ENCODE measurements around the gene SAP30BP.

Gene SAP30BP

GRCh38 chr17:75662511-75662910 lies 4.6 kb upstream of the SAP30BP start:
- H3K4me3 ChIP-seq (ENCODE audit: low read depth in 1 of 2, low read length in 2 of 2) = no peak overlapping the region
- peaks cover 26 to 46% of the 10 kb centered on the region in 2 donors for H3K36me3 ChIP-seq (ENCODE audit: control insufficient read depth in 1 of 2, insufficient read depth in 2 of 2, low read length in 2 of 2)
- H3K27me3 ChIP-seq (ENCODE audit: control insufficient read depth in 1 of 2, insufficient read depth in 2 of 2, low read length in 2 of 2) = no peaks in the 10 kb centered on the region
- H3K4me1 ChIP-seq (ENCODE audit: control insufficient read depth in 1 of 2, insufficient read depth in 2 of 2, low read length in 2 of 2) = peaks cover 10 to 11% of the 10 kb centered on the region in 2 donors
- H3K27ac ChIP-seq (ENCODE audit: low read depth, low read length) = no peak overlapping the region
- no peaks in the 10 kb centered on the region for H3K9me3 ChIP-seq (ENCODE audit: control insufficient read depth in 1 of 2, low read length in 2 of 2)
- H3K9ac ChIP-seq (ENCODE audit: low read depth in 1 of 2, low read length in 2 of 2) = no peak overlapping the region

GRCh38 chr17:75664099-75664549 lies 3.0 kb upstream of the SAP30BP start:
- Histone ChIP-seq H3K9me3 (ENCODE audit: control insufficient read depth in 1 of 2, low read length in 2 of 2) (no peaks in the 10 kb centered on the region), H3K36me3 (ENCODE audit: control insufficient read depth in 1 of 2, insufficient read depth in 2 of 2, low read length in 2 of 2) (peaks cover 26 to 41% of the 10 kb centered on the region in 2 donors), H3K27me3 (ENCODE audit: control insufficient read depth in 1 of 2, insufficient read depth in 2 of 2, low read length in 2 of 2) (no peaks in the 10 kb centered on the region), H3K27ac (ENCODE audit: low read depth, low read length) (no peak overlapping the region), H3K9ac (ENCODE audit: low read depth in 1 of 2, low read length in 2 of 2) (no peak overlapping the region), H3K4me1 (ENCODE audit: control insufficient read depth in 1 of 2, insufficient read depth in 2 of 2, low read length in 2 of 2) (peaks cover 18 to 22% of the 10 kb centered on the region in 2 donors), H3K4me3 (ENCODE audit: low read depth in 1 of 2, low read length in 2 of 2) (no peak overlapping the region)

- Histone ChIP-seq H3K36me3 (ENCODE audit: control insufficient read depth in 1 of 2, insufficient read depth in 2 of 2, low read length in 2 of 2) (peaks cover 17 to 37% of the 10 kb centered on the region in 2 donors), H3K4me3 (ENCODE audit: low read depth in 1 of 2, low read length in 2 of 2) (peak overlapping the region; percentile 80 to 94), H3K27ac (ENCODE audit: low read depth, low read length) (no peak overlapping the region), H3K9me3 (ENCODE audit: control insufficient read depth in 1 of 2, low read length in 2 of 2) (no peaks in the 10 kb centered on the region), H3K9ac (ENCODE audit: low read depth in 1 of 2, low read length in 2 of 2) (peak overlapping the region in 1 of 2 donors; percentile 97), H3K27me3 (ENCODE audit: control insufficient read depth in 1 of 2, insufficient read depth in 2 of 2, low read length in 2 of 2) (no peaks in the 10 kb centered on the region), H3K4me1 (ENCODE audit: control insufficient read depth in 1 of 2, insufficient read depth in 2 of 2, low read length in 2 of 2) (peaks cover 18 to 22% of the 10 kb centered on the region in 2 donors)
Measured at GRCh38 chr17:75665981-75666380, 1.2 kb upstream of the SAP30BP start.

- no peaks in the 10 kb centered on the region for H3K9me3 ChIP-seq (ENCODE audit: control insufficient read depth in 1 of 2, low read length in 2 of 2)
- no peaks in the 10 kb centered on the region for H3K27me3 ChIP-seq (ENCODE audit: control insufficient read depth in 1 of 2, insufficient read depth in 2 of 2, low read length in 2 of 2)
- peaks cover 18 to 22% of the 10 kb centered on the region in 2 donors for H3K4me1 ChIP-seq (ENCODE audit: control insufficient read depth in 1 of 2, insufficient read depth in 2 of 2, low read length in 2 of 2)
Measured at GRCh38 chr17:75667825-75668224, 687 bp downstream of the SAP30BP start.

GRCh38 chr17:75668489-75668888 lies 1.4 kb downstream of the SAP30BP start:
- H3K4me1 ChIP-seq (ENCODE audit: control insufficient read depth in 1 of 2, insufficient read depth in 2 of 2, low read length in 2 of 2) = peaks cover 18 to 22% of the 10 kb centered on the region in 2 donors
- peaks cover 22 to 35% of the 10 kb centered on the region in 2 donors for H3K36me3 ChIP-seq (ENCODE audit: control insufficient read depth in 1 of 2, insufficient read depth in 2 of 2, low read length in 2 of 2)
- H3K27me3 ChIP-seq (ENCODE audit: control insufficient read depth in 1 of 2, insufficient read depth in 2 of 2, low read length in 2 of 2) = no peaks in the 10 kb centered on the region
- H3K9ac ChIP-seq (ENCODE audit: low read depth in 1 of 2, low read length in 2 of 2) = peak overlapping the region in 1 of 2 donors; percentile 94
- peak overlapping the region; percentile 80 to 94 for H3K4me3 ChIP-seq (ENCODE audit: low read depth in 1 of 2, low read length in 2 of 2)
- no peaks in the 10 kb centered on the region for H3K9me3 ChIP-seq (ENCODE audit: control insufficient read depth in 1 of 2, low read length in 2 of 2)
- H3K27ac ChIP-seq (ENCODE audit: low read depth, low read length) = no peak overlapping the region

More at GRCh38 chr17:75667825-75668224, 687 bp downstream of the SAP30BP start:
- no peak overlapping the region for H3K27ac ChIP-seq (ENCODE audit: low read depth, low read length)
- peak overlapping the region; percentile 65 to 94 for H3K9ac ChIP-seq (ENCODE audit: low read depth in 1 of 2, low read length in 2 of 2)
- H3K4me3 ChIP-seq (ENCODE audit: low read depth in 1 of 2, low read length in 2 of 2) = peak overlapping the region; percentile 80 to 94
- peaks cover 19 to 35% of the 10 kb centered on the region in 2 donors for H3K36me3 ChIP-seq (ENCODE audit: control insufficient read depth in 1 of 2, insufficient read depth in 2 of 2, low read length in 2 of 2)

- H3K4me1 ChIP-seq (ENCODE audit: control insufficient read depth in 1 of 2, insufficient read depth in 2 of 2, low read length in 2 of 2) = peaks cover 14 to 19% of the 10 kb centered on the region in 2 donors
- no peak overlapping the region for H3K9ac ChIP-seq (ENCODE audit: low read depth in 1 of 2, low read length in 2 of 2)
- H3K9me3 ChIP-seq (ENCODE audit: control insufficient read depth in 1 of 2, low read length in 2 of 2) = no peaks in the 10 kb centered on the region
- no peak overlapping the region for H3K4me3 ChIP-seq (ENCODE audit: low read depth in 1 of 2, low read length in 2 of 2)
- no peak overlapping the region for H3K27ac ChIP-seq (ENCODE audit: low read depth, low read length)
- no peaks in the 10 kb centered on the region for H3K27me3 ChIP-seq (ENCODE audit: control insufficient read depth in 1 of 2, insufficient read depth in 2 of 2, low read length in 2 of 2)
- peaks cover 26 to 40% of the 10 kb centered on the region in 2 donors for H3K36me3 ChIP-seq (ENCODE audit: control insufficient read depth in 1 of 2, insufficient read depth in 2 of 2, low read length in 2 of 2)
Measured at GRCh38 chr17:75670868-75671267, 3.7 kb downstream of the SAP30BP start.

GRCh38 chr17:75672011-75672410 lies 4.9 kb downstream of the SAP30BP start:
- H3K36me3 ChIP-seq (ENCODE audit: control insufficient read depth in 1 of 2, insufficient read depth in 2 of 2, low read length in 2 of 2) = peaks cover 26 to 45% of the 10 kb centered on the region in 2 donors
- H3K4me1 ChIP-seq (ENCODE audit: control insufficient read depth in 1 of 2, insufficient read depth in 2 of 2, low read length in 2 of 2) = peaks cover 8 to 11% of the 10 kb centered on the region in 2 donors
- no peaks in the 10 kb centered on the region for H3K27me3 ChIP-seq (ENCODE audit: control insufficient read depth in 1 of 2, insufficient read depth in 2 of 2, low read length in 2 of 2)

GRCh38 chr17:75673487-75673886 lies 6.3 kb downstream of the SAP30BP start:
- Histone ChIP-seq H3K9me3 (ENCODE audit: control insufficient read depth in 1 of 2, low read length in 2 of 2) (no peaks in the 10 kb centered on the region), H3K27ac (ENCODE audit: low read depth, low read length) (no peak overlapping the region), H3K4me1 (ENCODE audit: control insufficient read depth in 1 of 2, insufficient read depth in 2 of 2, low read length in 2 of 2) (peaks cover under 1 to 1% of the 10 kb centered on the region in 2 donors), H3K27me3 (ENCODE audit: control insufficient read depth in 1 of 2, insufficient read depth in 2 of 2, low read length in 2 of 2) (no peaks in the 10 kb centered on the region), H3K4me3 (ENCODE audit: low read depth in 1 of 2, low read length in 2 of 2) (no peak overlapping the region), H3K9ac (ENCODE audit: low read depth in 1 of 2, low read length in 2 of 2) (no peak overlapping the region), H3K36me3 (ENCODE audit: control insufficient read depth in 1 of 2, insufficient read depth in 2 of 2, low read length in 2 of 2) (peaks cover 32 to 52% of the 10 kb centered on the region in 2 donors)

More at GRCh38 chr17:75672011-75672410, 4.9 kb downstream of the SAP30BP start:
- H3K27ac ChIP-seq (ENCODE audit: low read depth, low read length) = no peak overlapping the region
- no peak overlapping the region for H3K9ac ChIP-seq (ENCODE audit: low read depth in 1 of 2, low read length in 2 of 2)
- H3K9me3 ChIP-seq (ENCODE audit: control insufficient read depth in 1 of 2, low read length in 2 of 2) = no peaks in the 10 kb centered on the region
- no peak overlapping the region for H3K4me3 ChIP-seq (ENCODE audit: low read depth in 1 of 2, low read length in 2 of 2)

GRCh38 chr17:75676461-75676860 lies 9.3 kb downstream of the SAP30BP start:
- peaks cover 25 to 41% of the 10 kb centered on the region in 2 donors for H3K36me3 ChIP-seq (ENCODE audit: control insufficient read depth in 1 of 2, insufficient read depth in 2 of 2, low read length in 2 of 2)
- H3K9me3 ChIP-seq (ENCODE audit: control insufficient read depth in 1 of 2, low read length in 2 of 2) = no peaks in the 10 kb centered on the region

GRCh38 chr17:75679706-75680211 lies 12.6 kb downstream of the SAP30BP start:
- Histone ChIP-seq H3K9me3 (ENCODE audit: control insufficient read depth in 1 of 2, low read length in 2 of 2) (no peaks in the 10 kb centered on the region), H3K27ac (ENCODE audit: low read depth, low read length) (no peak overlapping the region), H3K36me3 (ENCODE audit: control insufficient read depth in 1 of 2, insufficient read depth in 2 of 2, low read length in 2 of 2) (peaks cover 6 to 19% of the 10 kb centered on the region in 2 donors), H3K9ac (ENCODE audit: low read depth in 1 of 2, low read length in 2 of 2) (no peak overlapping the region), H3K4me3 (ENCODE audit: low read depth in 1 of 2, low read length in 2 of 2) (no peak overlapping the region), H3K27me3 (ENCODE audit: control insufficient read depth in 1 of 2, insufficient read depth in 2 of 2, low read length in 2 of 2) (no peaks in the 10 kb centered on the region), H3K4me1 (ENCODE audit: control insufficient read depth in 1 of 2, insufficient read depth in 2 of 2, low read length in 2 of 2) (peaks cover 22 to 25% of the 10 kb centered on the region in 2 donors)

More at GRCh38 chr17:75676461-75676860, 9.3 kb downstream of the SAP30BP start:
- peaks cover 8 to 10% of the 10 kb centered on the region in 2 donors for H3K4me1 ChIP-seq (ENCODE audit: control insufficient read depth in 1 of 2, insufficient read depth in 2 of 2, low read length in 2 of 2)
- no peaks in the 10 kb centered on the region for H3K27me3 ChIP-seq (ENCODE audit: control insufficient read depth in 1 of 2, insufficient read depth in 2 of 2, low read length in 2 of 2)
- no peak overlapping the region for H3K4me3 ChIP-seq (ENCODE audit: low read depth in 1 of 2, low read length in 2 of 2)
- no peak overlapping the region for H3K27ac ChIP-seq (ENCODE audit: low read depth, low read length)
- no peak overlapping the region for H3K9ac ChIP-seq (ENCODE audit: low read depth in 1 of 2, low read length in 2 of 2)
